Mammary epithelial cell (primary cell): ENCODE measurements around the gene NOTCH1.

ENCODE experiments used
- CTCF ChIP-seq, 2 donors: IDR thresholded peaks in 1 of 2; conservative IDR thresholded peaks in 1 of 2; 2 replicates each; pipeline ENCODE4 v1.5.1; 2011 to 2012; ENCODE audit warnings: inconsistent platforms in 2 of 2, low read length in 2 of 2, mild to moderate bottlenecking in 2 of 2, control low read depth in 1 of 2, low read depth in 1 of 2; ENCODE audit not compliant: insufficient read depth in 1 of 2; ENCODE audit errors: extremely low read depth in 1 of 2
- EZH2 ChIP-seq: IDR thresholded peaks from 2 replicates; pipeline ENCODE4 v1.6.1; 2012; ENCODE audit warnings: low read length, inconsistent platforms, borderline replicate concordance

- TF ChIP-seq CTCF (conservative IDR thresholded peaks at IDR 0.05 in 1 of 2, IDR thresholded peaks at IDR 0.05 in 1 of 2; ENCODE audit: extremely low read depth in 1 of 2, insufficient read depth in 1 of 2, low read depth in 1 of 2, low read length in 2 of 2) (no peak), EZH2 (no peak)
Observed at GRCh38 chr9:136590821-136591752, 45.2 kb upstream of the NOTCH1 start.
